Neural cell (in vitro differentiated cells): ENCODE data around the gene CD8B2. TPM values are rescaled to one million over a fixed set of nuclear protein-coding genes. Genes with fewer than 3 reads are reported as not detected.

ENCODE experiments used
- H2AFZ ChIP-seq: fragments of 200-600, 300-800 bp; sonication (generic), shearing (Covaris generic); 2 replicates; pipeline ENCODE4 v1.6.0; 2014; ENCODE audit warnings: low read depth, mild to moderate bottlenecking, antibody characterized with exemption, low read length, moderate library complexity
- H3F3A ChIP-seq: fragments of 200-600 bp; shearing (Covaris generic); 2 replicates; pipeline ENCODE4 v1.6.1; 2016; ENCODE audit warnings: mild to moderate bottlenecking, moderate library complexity, mixed read lengths, antibody characterized with exemption, low read length; ENCODE audit not compliant: insufficient read depth, poor library complexity, severe bottlenecking
- H3K27ac ChIP-seq: fragments of 200-600, 300-800 bp; sonication (generic), shearing (Covaris generic); 2 replicates; pipeline ENCODE4 v1.5.1; 2014; ENCODE audit warnings: mild to moderate bottlenecking, low read length, moderate library complexity
- H3K27me3 ChIP-seq: fragments of 300-800, 200-600 bp; sonication (generic), shearing (Covaris generic); 2 replicates; pipeline ENCODE4 v1.6.0; 2014; ENCODE audit warnings: mild to moderate bottlenecking, low read depth, low read length, moderate library complexity; ENCODE audit not compliant: insufficient read depth
- H3K36me3 ChIP-seq: fragments of 300-800, 200-600 bp; sonication (generic), shearing (Covaris generic); 2 replicates; pipeline ENCODE4 v1.5.1; 2014; ENCODE audit warnings: mild to moderate bottlenecking, antibody characterized with exemption, low read length, moderate library complexity; ENCODE audit not compliant: insufficient read depth
- H3K4me2 ChIP-seq: fragments of 300-800, 200-600 bp; sonication (generic), shearing (Covaris generic); 2 replicates; pipeline ENCODE4 v1.6.0; 2014; ENCODE audit warnings: mild to moderate bottlenecking, low read length
- H3K4me3 ChIP-seq: fragments of 300-800, 200-600 bp; sonication (generic), shearing (Covaris generic); 2 replicates; pipeline ENCODE4 v1.5.1; 2014; ENCODE audit warnings: mild to moderate bottlenecking, low read length, moderate library complexity
- H3K79me2 ChIP-seq: fragments of 200-600 bp; shearing (Covaris generic); replicated peaks from 2 replicates; pipeline ENCODE4 v1.6.0; 2014; ENCODE audit warnings: mild to moderate bottlenecking, low read length, moderate library complexity; ENCODE audit not compliant: insufficient read depth
- H3K9ac ChIP-seq: fragments of 300-800, 200-600 bp; sonication (generic), shearing (Covaris generic); 2 replicates; pipeline ENCODE4 v1.6.1; 2016; ENCODE audit warnings: mild to moderate bottlenecking, low read length, mixed read lengths
- H3K9me2 ChIP-seq: fragments of 200-600 bp; shearing (Covaris generic); 2 replicates; pipeline ENCODE4 v1.6.1; 2016; ENCODE audit warnings: mild to moderate bottlenecking, low read length, mixed read lengths; ENCODE audit not compliant: insufficient read depth
- H3K9me3 ChIP-seq: fragments of 200-600, 300-800 bp; sonication (generic), shearing (Covaris generic); 2 replicates; pipeline ENCODE4 v1.6.1; 2016; ENCODE audit warnings: mild to moderate bottlenecking, mixed run types, low read length, moderate library complexity, mixed read lengths
- H4K20me1 ChIP-seq: fragments of 200-600 bp; shearing (Covaris generic); 2 replicates; pipeline ENCODE4 v1.6.1; 2016; ENCODE audit warnings: mild to moderate bottlenecking, mixed run types; ENCODE audit not compliant: insufficient read depth
- CTCF ChIP-seq: fragments of 450-650 bp; IDR thresholded peaks from 2 replicates; pipeline ENCODE4 v1.5.1; 2014; ENCODE audit warnings: antibody characterized with exemption, mild to moderate bottlenecking, moderate library complexity; ENCODE audit not compliant: poor library complexity, severe bottlenecking
- EP300 ChIP-seq: fragments of 450-650 bp; conservative IDR thresholded peaks from 2 replicates; pipeline ENCODE4 v1.6.1; 2014; ENCODE audit warnings: antibody characterized with exemption, mild to moderate bottlenecking, moderate library complexity; ENCODE audit not compliant: poor library complexity, severe bottlenecking
- EZH2 ChIP-seq: fragments of 200-600, 300-800 bp; shearing (Covaris generic), sonication (generic); IDR thresholded peaks from 2 replicates; pipeline ENCODE4 v1.6.1; 2014; ENCODE audit warnings: antibody characterized with exemption, low read length, borderline replicate concordance, mild to moderate bottlenecking; ENCODE audit not compliant: insufficient read depth, poor library complexity, severe bottlenecking
- MXI1 ChIP-seq: fragments of 450-650 bp; conservative IDR thresholded peaks from 2 replicates; pipeline ENCODE4 v1.6.1; 2014; ENCODE audit warnings: antibody characterized with exemption, mild to moderate bottlenecking; ENCODE audit not compliant: poor library complexity, severe bottlenecking
- POLR2AphosphoS5 ChIP-seq: IDR thresholded peaks from 2 replicates; pipeline ENCODE4 v1.6.1; 2012
- RAD21 ChIP-seq: fragments of 450-650 bp; conservative IDR thresholded peaks from 2 replicates; pipeline ENCODE4 v1.6.1; 2014; ENCODE audit warnings: antibody characterized with exemption, mild to moderate bottlenecking, moderate library complexity
- REST ChIP-seq: IDR thresholded peaks from 2 replicates; pipeline ENCODE4 v1.6.1; 2012; ENCODE audit warnings: borderline replicate concordance
- SMC3 ChIP-seq: fragments of 450-650 bp; conservative IDR thresholded peaks from 2 replicates; pipeline ENCODE4 v1.6.1; 2014; ENCODE audit warnings: antibody characterized with exemption, mild to moderate bottlenecking, moderate library complexity; ENCODE audit not compliant: poor library complexity
- TAF1 ChIP-seq: IDR thresholded peaks from 2 replicates; pipeline ENCODE4 v1.6.1; 2012; ENCODE audit warnings: low read depth
- polyA plus RNA-seq: library from polyadenylated mRNA; depleted of rRNA; stranded (reverse); fragments of >200 nt; gene quantifications from 2 replicates; pipeline ENCODE4 v1.2.3, GENCODE V29; 2014

CD8B2 gene
- polyA plus RNA-seq, 1 donor from 2014 or later, result not detected

GRCh38 chr2:106563195-106563594, 76.0 kb downstream of the CD8B2 start:
- H4K20me1 ChIP-seq, result no peaks in the 10 kb centered on the region
- no peaks in the 10 kb centered on the region for H3K9me2 ChIP-seq
- H3K4me2 ChIP-seq, result no peak overlapping the region
- no peaks in the 10 kb centered on the region for H3K27me3 ChIP-seq
- no peaks in the 10 kb centered on the region for H3F3A ChIP-seq
- no peaks in the 10 kb centered on the region for H3K79me2 ChIP-seq
- no peaks in the 10 kb centered on the region for H3K36me3 ChIP-seq
- H3K9me3 ChIP-seq, result no peaks in the 10 kb centered on the region
- peak; percentile 13 for TF ChIP-seq CTCF
- no peak for TF ChIP-seq MXI1
- H3K4me3 ChIP-seq, result no peak overlapping the region
- no peak overlapping the region for H3K27ac ChIP-seq
- H3K9ac ChIP-seq, result no peak overlapping the region
- no peak overlapping the region for H2AFZ ChIP-seq

GRCh38 chr2:106565599-106565998, 78.4 kb downstream of the CD8B2 start:
- no peak overlapping the region for H3K27ac ChIP-seq
- H3F3A ChIP-seq, result no peaks in the 10 kb centered on the region
- H3K27me3 ChIP-seq, result no peaks in the 10 kb centered on the region
- no peaks in the 10 kb centered on the region for H4K20me1 ChIP-seq
- no peak overlapping the region for H2AFZ ChIP-seq
- no peaks in the 10 kb centered on the region for H3K79me2 ChIP-seq
- no peak overlapping the region for H3K9ac ChIP-seq
- H3K4me3 ChIP-seq, result no peak overlapping the region
- H3K36me3 ChIP-seq, result no peaks in the 10 kb centered on the region
- no peaks in the 10 kb centered on the region for H3K9me2 ChIP-seq
- H3K9me3 ChIP-seq, result no peaks in the 10 kb centered on the region
- H3K4me2 ChIP-seq, result no peak overlapping the region
- TF ChIP-seq RAD21 (no peak), CTCF (no peak), EP300 (no peak), TAF1 (no peak), REST (no peak), MXI1 (no peak), EZH2 (no peak), SMC3 (no peak), POLR2AphosphoS5 (no peak)
